H1 (cell line): Measurements from ENCODE around the gene ASAP2. TPM values are rescaled to one million over a fixed set of nuclear protein-coding genes. Genes with fewer than 3 reads are reported as not detected.

ENCODE experiments used
- BCL11A ChIP-seq, 2 experiments: IDR thresholded peaks; one replicate each; pipeline ENCODE4 v1.6.1; 2011; ENCODE audit warnings: low read depth in 2 of 2, low read length in 2 of 2, mild to moderate bottlenecking in 2 of 2
- CHD1 ChIP-seq: IDR thresholded peaks from 2 replicates; pipeline ENCODE4 v1.6.1; 2012; ENCODE audit warnings: low read depth, low read length, improper control_type of control experiment
- EGR1 ChIP-seq: IDR thresholded peaks from 2 replicates; pipeline ENCODE4 v1.6.1; 2011; ENCODE audit warnings: low read depth, low read length, borderline replicate concordance
- GABPA ChIP-seq: IDR thresholded peaks from 2 replicates; pipeline ENCODE4 v1.6.1; 2011; ENCODE audit warnings: mild to moderate bottlenecking, low read length, moderate library complexity, borderline replicate concordance; ENCODE audit not compliant: insufficient read depth
- HDAC6 ChIP-seq: IDR thresholded peaks from one replicate; pipeline ENCODE4 v1.7.1; 2012; ENCODE audit warnings: low read depth, mild to moderate bottlenecking, inconsistent platforms, low read length, moderate library complexity
- POLR2AphosphoS5 ChIP-seq: IDR thresholded peaks from 2 replicates; pipeline ENCODE4 v1.6.1; 2011; ENCODE audit warnings: low read depth, low read length
- SRF ChIP-seq: IDR thresholded peaks from 2 replicates; pipeline ENCODE4 v1.6.1; 2011; ENCODE audit warnings: mild to moderate bottlenecking, low read depth, low read length, moderate library complexity
- polyA plus RNA-seq, 7 experiments: library from polyadenylated mRNA; depleted of rRNA in 3 of 7; stranded (reverse) in 5 of 7; unstranded in 2 of 7; fragments of >200 nt in 5 of 7; fragments of 200-250 nt in 2 of 7; gene quantifications; 1 replicate in 5 of 7; 2 replicates in 1 of 7; 4 replicates in 1 of 7; pipeline versions ENCODE4 v1.2.1 to v1.2.3, GENCODE V29; 2011 to 2013; ENCODE audit warnings: missing spikeins in 2 of 7, mixed read lengths in 2 of 7
- total RNA-seq: library from RNA; stranded (reverse); fragmentation: NEBNext Ultra II Directional; extraction: Animal tissue kit (Norgen Biotek cat#: 25700); gene quantifications from 2 replicates; pipeline ENCODE4 v1.2.1, GENCODE V29; 2021
- TF ChIP-seq, protein P1 (sequence below): fragments of 300-600 bp; sonication (generic); IDR thresholded peaks from 2 replicates; pipeline ENCODE4 v1.7.1; 2012; ENCODE audit warnings: low read length, moderate library complexity, mild to moderate bottlenecking, inconsistent platforms; ENCODE audit not compliant: insufficient replicate concordance
- TF ChIP-seq, protein P2 (sequence below): IDR thresholded peaks from 2 replicates; pipeline ENCODE4 v1.6.1; 2012; ENCODE audit warnings: inconsistent platforms

The ASAP2 gene
- total and polyA plus RNA-seq, 2 of the 8 experiments (the other 6 are each of a cell fraction or from before 2014, with no cell fraction given): 10.2 to 18.7 TPM

DNA sequence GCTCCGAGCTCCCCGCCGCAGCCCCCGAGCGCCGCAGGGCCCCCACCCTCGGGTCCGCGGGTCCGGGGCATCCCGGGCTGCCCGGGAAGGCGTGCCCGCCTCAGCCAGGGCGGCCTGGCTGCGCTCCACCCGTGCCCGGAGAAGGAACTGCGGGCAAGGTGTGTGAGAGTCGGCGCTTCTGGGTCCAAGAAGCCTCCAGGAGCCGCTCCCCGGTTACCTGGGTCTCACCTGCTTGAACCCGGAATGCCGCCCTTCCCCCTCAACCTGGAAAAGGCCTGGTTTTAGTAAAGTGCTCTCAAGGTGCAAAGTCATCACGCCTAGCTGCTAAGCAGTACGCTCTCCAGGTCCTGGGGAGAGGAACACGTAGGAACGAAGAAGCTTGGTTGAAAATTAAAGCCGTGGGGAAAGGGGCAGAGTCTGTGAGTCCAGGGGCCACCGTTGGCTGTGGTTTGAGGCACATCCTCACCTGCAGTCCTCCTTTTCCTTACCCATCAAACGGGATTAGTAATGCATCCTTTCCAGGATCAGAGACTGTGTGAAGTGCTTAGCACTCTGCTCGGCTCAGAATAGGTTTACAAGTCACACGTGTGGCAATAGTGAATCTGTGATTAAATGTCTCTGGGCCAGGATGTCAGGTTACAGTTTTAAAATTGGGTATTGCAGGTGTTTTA lies 1.2 kb downstream of the ASAP2 start (continued):
- TF ChIP-seq, protein P1, sequence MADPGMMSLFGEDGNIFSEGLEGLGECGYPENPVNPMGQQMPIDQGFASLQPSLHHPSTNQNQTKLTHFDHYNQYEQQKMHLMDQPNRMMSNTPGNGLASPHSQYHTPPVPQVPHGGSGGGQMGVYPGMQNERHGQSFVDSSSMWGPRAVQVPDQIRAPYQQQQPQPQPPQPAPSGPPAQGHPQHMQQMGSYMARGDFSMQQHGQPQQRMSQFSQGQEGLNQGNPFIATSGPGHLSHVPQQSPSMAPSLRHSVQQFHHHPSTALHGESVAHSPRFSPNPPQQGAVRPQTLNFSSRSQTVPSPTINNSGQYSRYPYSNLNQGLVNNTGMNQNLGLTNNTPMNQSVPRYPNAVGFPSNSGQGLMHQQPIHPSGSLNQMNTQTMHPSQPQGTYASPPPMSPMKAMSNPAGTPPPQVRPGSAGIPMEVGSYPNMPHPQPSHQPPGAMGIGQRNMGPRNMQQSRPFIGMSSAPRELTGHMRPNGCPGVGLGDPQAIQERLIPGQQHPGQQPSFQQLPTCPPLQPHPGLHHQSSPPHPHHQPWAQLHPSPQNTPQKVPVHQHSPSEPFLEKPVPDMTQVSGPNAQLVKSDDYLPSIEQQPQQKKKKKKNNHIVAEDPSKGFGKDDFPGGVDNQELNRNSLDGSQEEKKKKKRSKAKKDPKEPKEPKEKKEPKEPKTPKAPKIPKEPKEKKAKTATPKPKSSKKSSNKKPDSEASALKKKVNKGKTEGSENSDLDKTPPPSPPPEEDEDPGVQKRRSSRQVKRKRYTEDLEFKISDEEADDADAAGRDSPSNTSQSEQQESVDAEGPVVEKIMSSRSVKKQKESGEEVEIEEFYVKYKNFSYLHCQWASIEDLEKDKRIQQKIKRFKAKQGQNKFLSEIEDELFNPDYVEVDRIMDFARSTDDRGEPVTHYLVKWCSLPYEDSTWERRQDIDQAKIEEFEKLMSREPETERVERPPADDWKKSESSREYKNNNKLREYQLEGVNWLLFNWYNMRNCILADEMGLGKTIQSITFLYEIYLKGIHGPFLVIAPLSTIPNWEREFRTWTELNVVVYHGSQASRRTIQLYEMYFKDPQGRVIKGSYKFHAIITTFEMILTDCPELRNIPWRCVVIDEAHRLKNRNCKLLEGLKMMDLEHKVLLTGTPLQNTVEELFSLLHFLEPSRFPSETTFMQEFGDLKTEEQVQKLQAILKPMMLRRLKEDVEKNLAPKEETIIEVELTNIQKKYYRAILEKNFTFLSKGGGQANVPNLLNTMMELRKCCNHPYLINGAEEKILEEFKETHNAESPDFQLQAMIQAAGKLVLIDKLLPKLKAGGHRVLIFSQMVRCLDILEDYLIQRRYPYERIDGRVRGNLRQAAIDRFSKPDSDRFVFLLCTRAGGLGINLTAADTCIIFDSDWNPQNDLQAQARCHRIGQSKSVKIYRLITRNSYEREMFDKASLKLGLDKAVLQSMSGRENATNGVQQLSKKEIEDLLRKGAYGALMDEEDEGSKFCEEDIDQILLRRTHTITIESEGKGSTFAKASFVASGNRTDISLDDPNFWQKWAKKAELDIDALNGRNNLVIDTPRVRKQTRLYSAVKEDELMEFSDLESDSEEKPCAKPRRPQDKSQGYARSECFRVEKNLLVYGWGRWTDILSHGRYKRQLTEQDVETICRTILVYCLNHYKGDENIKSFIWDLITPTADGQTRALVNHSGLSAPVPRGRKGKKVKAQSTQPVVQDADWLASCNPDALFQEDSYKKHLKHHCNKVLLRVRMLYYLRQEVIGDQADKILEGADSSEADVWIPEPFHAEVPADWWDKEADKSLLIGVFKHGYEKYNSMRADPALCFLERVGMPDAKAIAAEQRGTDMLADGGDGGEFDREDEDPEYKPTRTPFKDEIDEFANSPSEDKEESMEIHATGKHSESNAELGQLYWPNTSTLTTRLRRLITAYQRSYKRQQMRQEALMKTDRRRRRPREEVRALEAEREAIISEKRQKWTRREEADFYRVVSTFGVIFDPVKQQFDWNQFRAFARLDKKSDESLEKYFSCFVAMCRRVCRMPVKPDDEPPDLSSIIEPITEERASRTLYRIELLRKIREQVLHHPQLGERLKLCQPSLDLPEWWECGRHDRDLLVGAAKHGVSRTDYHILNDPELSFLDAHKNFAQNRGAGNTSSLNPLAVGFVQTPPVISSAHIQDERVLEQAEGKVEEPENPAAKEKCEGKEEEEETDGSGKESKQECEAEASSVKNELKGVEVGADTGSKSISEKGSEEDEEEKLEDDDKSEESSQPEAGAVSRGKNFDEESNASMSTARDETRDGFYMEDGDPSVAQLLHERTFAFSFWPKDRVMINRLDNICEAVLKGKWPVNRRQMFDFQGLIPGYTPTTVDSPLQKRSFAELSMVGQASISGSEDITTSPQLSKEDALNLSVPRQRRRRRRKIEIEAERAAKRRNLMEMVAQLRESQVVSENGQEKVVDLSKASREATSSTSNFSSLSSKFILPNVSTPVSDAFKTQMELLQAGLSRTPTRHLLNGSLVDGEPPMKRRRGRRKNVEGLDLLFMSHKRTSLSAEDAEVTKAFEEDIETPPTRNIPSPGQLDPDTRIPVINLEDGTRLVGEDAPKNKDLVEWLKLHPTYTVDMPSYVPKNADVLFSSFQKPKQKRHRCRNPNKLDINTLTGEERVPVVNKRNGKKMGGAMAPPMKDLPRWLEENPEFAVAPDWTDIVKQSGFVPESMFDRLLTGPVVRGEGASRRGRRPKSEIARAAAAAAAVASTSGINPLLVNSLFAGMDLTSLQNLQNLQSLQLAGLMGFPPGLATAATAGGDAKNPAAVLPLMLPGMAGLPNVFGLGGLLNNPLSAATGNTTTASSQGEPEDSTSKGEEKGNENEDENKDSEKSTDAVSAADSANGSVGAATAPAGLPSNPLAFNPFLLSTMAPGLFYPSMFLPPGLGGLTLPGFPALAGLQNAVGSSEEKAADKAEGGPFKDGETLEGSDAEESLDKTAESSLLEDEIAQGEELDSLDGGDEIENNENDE: no peak
- no peak for TF ChIP-seq POLR2AphosphoS5
- TF ChIP-seq CHD1: no peak
- no peak for TF ChIP-seq BCL11A (IDR thresholded peaks at IDR 0.05; ENCODE audit: low read depth in 2 of 2, low read length in 2 of 2)
- TF ChIP-seq HDAC6: no peak
- no peak for TF ChIP-seq SRF
- TF ChIP-seq, protein P2, sequence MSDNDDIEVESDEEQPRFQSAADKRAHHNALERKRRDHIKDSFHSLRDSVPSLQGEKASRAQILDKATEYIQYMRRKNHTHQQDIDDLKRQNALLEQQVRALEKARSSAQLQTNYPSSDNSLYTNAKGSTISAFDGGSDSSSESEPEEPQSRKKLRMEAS: no peak
- no peak for TF ChIP-seq GABPA
- no peak for TF ChIP-seq EGR1
